ENCODE measurements around the gene SPRR4.

SPRR4 gene

DNA sequence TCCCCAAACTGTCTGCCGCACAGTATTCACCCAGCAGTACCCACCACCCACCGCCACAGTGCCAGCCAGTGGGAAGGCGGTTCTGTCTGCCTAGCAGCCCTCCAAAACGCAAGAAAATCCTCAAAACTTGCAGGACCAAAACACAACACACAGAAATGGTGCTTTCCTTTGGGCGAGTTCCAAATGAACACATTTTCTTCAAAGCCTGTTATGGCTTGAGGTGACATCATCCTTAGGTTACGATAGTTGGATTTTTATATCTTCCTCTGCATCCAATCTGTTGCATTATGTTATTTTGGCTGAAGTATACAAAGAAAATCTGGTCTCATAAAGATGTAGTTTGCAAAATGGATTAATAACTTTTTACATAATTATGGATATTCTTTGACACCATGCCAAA, 22.7 kb downstream of the SPRR4 start:
- H3K36me3 ChIP-seq (replicated peaks; ENCODE audit: insufficient read depth, low read length), result no peaks in the 10 kb centered on the region
- no peaks in the 10 kb centered on the region for H3K79me2 ChIP-seq (ENCODE audit: low read length)
- H2AFZ ChIP-seq (ENCODE audit: low read length), result no peak overlapping the region
- H4K20me1 ChIP-seq (ENCODE audit: insufficient read depth, low read length), result no peaks in the 10 kb centered on the region
- H3F3A ChIP-seq (ENCODE audit: insufficient read depth, low read length), result no peaks in the 10 kb centered on the region
- H3K4me2 ChIP-seq (ENCODE audit: low read depth, low read length), result no peak overlapping the region
- no peaks in the 10 kb centered on the region for H3K27me3 ChIP-seq (replicated peaks; ENCODE audit: insufficient read depth, low read length)
- TF ChIP-seq EZH2 (optimal IDR thresholded peaks at IDR 0.05; ENCODE audit: low read depth, low read length) (no peak), EZH2phosphoT487 (IDR thresholded peaks at IDR 0.05; ENCODE audit: low read length) (no peak), CTCF (IDR thresholded peaks at IDR 0.05; ENCODE audit: low read length) (no peak)
- no peak overlapping the region for H3K27ac ChIP-seq (ENCODE audit: low read length)
- H3K4me3 ChIP-seq (ENCODE audit: low read length), result no peak overlapping the region
- no peaks in the 10 kb centered on the region for H3K9me2 ChIP-seq (replicated peaks; ENCODE audit: insufficient read depth, low read length)
- no peak overlapping the region for H3K9ac ChIP-seq (ENCODE audit: low read length)
- DNase-seq, result no peak
- no peaks in the 10 kb centered on the region for H3K4me1 ChIP-seq (ENCODE audit: low read length)
- H3K9me3 ChIP-seq (replicated peaks; ENCODE audit: insufficient read depth, low read length), result no peaks in the 10 kb centered on the region

- H3K4me2 ChIP-seq (ENCODE audit: low read depth, low read length), result no peak overlapping the region
- no peak for DNase-seq
- H3K27ac ChIP-seq (ENCODE audit: low read length), result no peak overlapping the region
- no peaks in the 10 kb centered on the region for H4K20me1 ChIP-seq (ENCODE audit: insufficient read depth, low read length)
- H3K9me3 ChIP-seq (replicated peaks; ENCODE audit: insufficient read depth, low read length), result no peaks in the 10 kb centered on the region
- no peaks in the 10 kb centered on the region for H3K27me3 ChIP-seq (replicated peaks; ENCODE audit: insufficient read depth, low read length)
- no peaks in the 10 kb centered on the region for H3K36me3 ChIP-seq (replicated peaks; ENCODE audit: insufficient read depth, low read length)
- TF ChIP-seq EZH2 (optimal IDR thresholded peaks at IDR 0.05; ENCODE audit: low read depth, low read length) (no peak), EZH2phosphoT487 (IDR thresholded peaks at IDR 0.05; ENCODE audit: low read length) (no peak), CTCF (IDR thresholded peaks at IDR 0.05; ENCODE audit: low read length) (no peak)
- H3K4me1 ChIP-seq (ENCODE audit: low read length), result no peaks in the 10 kb centered on the region
- no peaks in the 10 kb centered on the region for H3F3A ChIP-seq (ENCODE audit: insufficient read depth, low read length)
- H3K9ac ChIP-seq (ENCODE audit: low read length), result no peak overlapping the region
- no peaks in the 10 kb centered on the region for H3K9me2 ChIP-seq (replicated peaks; ENCODE audit: insufficient read depth, low read length)
- no peak overlapping the region for H3K4me3 ChIP-seq (ENCODE audit: low read length)
- no peak overlapping the region for H2AFZ ChIP-seq (ENCODE audit: low read length)
- H3K79me2 ChIP-seq (ENCODE audit: low read length), result no peaks in the 10 kb centered on the region
Measured at GRCh38 chr1:152995842-152996241, 25.4 kb downstream of the SPRR4 start.

- Histone ChIP-seq H3K9me2 (replicated peaks; ENCODE audit: insufficient read depth, low read length) (no peaks in the 10 kb centered on the region), H3K9me3 (replicated peaks; ENCODE audit: insufficient read depth, low read length) (no peaks in the 10 kb centered on the region), H3K9ac (ENCODE audit: low read length) (no peak overlapping the region), H3K4me2 (ENCODE audit: low read depth, low read length) (no peak overlapping the region), H2AFZ (ENCODE audit: low read length) (no peak overlapping the region), H3F3A (ENCODE audit: insufficient read depth, low read length) (no peaks in the 10 kb centered on the region), H3K27ac (ENCODE audit: low read length) (no peak overlapping the region), H3K79me2 (ENCODE audit: low read length) (no peaks in the 10 kb centered on the region), H3K4me3 (ENCODE audit: low read length) (no peak overlapping the region), H3K36me3 (replicated peaks; ENCODE audit: insufficient read depth, low read length) (no peaks in the 10 kb centered on the region), H3K27me3 (replicated peaks; ENCODE audit: insufficient read depth, low read length) (no peaks in the 10 kb centered on the region), H3K4me1 (ENCODE audit: low read length) (no peaks in the 10 kb centered on the region), H4K20me1 (ENCODE audit: insufficient read depth, low read length) (no peaks in the 10 kb centered on the region)
- TF ChIP-seq EZH2phosphoT487 (IDR thresholded peaks at IDR 0.05; ENCODE audit: low read length) (no peak), CTCF (IDR thresholded peaks at IDR 0.05; ENCODE audit: low read length) (no peak), EZH2 (optimal IDR thresholded peaks at IDR 0.05; ENCODE audit: low read depth, low read length) (no peak)
- DNase-seq, result no peak
Measured at GRCh38 chr1:152996633-152997400, 26.4 kb downstream of the SPRR4 start.

Data from MM.1S (cell line).